ENCODE measurements around the gene TBRG4.

Gene TBRG4

DNA sequence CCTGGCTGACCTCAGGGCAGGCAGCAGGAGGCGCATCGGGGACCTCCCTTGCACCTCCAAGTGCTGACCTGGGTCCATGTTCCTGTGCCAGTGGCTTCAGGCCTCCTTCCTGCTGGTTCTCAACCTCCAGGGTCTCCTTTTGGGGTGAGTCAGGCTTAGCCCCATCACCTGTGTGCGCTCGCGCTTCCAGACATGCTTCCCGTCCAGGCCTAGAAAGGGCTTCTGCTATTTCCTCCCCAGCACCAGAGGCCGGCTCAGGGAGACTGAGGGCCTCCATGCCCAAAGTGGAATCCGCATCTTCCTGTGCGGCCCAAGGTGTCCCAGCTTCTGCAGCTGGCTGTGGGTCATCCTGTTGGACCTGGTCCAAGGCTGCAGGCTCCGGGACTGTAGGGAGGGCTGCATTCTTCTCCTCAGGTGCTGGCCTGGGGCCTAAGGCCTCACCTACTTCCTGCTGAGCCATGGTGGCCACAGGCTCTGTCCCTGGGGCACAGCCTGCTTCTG lies 28.6 kb downstream of the TBRG4 start:
- TF ChIP-seq, protein P1, sequence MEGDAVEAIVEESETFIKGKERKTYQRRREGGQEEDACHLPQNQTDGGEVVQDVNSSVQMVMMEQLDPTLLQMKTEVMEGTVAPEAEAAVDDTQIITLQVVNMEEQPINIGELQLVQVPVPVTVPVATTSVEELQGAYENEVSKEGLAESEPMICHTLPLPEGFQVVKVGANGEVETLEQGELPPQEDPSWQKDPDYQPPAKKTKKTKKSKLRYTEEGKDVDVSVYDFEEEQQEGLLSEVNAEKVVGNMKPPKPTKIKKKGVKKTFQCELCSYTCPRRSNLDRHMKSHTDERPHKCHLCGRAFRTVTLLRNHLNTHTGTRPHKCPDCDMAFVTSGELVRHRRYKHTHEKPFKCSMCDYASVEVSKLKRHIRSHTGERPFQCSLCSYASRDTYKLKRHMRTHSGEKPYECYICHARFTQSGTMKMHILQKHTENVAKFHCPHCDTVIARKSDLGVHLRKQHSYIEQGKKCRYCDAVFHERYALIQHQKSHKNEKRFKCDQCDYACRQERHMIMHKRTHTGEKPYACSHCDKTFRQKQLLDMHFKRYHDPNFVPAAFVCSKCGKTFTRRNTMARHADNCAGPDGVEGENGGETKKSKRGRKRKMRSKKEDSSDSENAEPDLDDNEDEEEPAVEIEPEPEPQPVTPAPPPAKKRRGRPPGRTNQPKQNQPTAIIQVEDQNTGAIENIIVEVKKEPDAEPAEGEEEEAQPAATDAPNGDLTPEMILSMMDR (IDR thresholded peaks at IDR 0.05): no peak
- no peak for TF ChIP-seq ZFX (IDR thresholded peaks at IDR 0.05; ENCODE audit: borderline replicate concordance)
- no peak overlapping the region for H3K27ac ChIP-seq

DNA sequence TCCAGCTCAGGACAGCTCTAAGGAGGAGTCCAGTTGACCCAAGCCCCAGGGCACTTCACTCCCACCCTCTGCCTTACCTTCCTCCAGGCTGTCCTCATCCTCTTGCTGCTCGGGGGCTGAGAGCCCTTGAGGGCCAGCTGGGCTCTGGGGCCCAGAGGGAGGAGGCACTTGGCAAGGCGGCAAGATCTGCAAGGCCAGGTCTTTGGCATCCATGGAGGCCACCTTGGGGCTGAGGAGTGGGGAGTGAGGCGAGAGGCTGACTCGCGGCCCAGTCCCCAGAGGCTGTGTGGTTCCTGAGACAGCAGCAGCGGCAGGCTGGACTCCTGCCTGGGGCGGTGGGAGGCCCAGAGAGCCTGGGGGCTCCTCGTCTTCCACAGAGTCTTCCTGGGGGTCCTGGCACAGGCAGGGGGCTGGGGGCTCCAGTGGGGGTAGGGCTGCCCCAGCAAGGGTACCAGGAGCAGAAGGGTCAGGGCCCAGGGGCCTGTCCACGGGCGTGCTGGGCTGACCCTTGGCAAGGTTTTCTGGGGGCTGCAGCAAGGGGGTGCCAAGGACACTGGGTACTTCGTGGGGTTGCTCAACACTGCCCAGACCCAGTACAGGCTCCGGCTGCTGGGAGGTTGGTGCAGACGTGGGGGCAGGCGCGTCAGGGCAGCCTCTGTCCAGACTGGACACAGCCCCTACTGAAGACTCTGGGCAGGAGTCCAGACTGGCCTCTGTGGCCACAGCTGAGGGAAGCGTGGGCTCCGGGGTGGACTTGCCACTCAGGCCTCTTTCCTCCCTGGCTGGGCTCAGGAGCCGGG lies 29.3 kb downstream of the TBRG4 start:
- H3K27ac ChIP-seq: no peak overlapping the region
- TF ChIP-seq ZFX (IDR thresholded peaks at IDR 0.05; ENCODE audit: borderline replicate concordance): no peak
- TF ChIP-seq, protein P1 (IDR thresholded peaks at IDR 0.05): no peak

GRCh38 chr7:45081670-45081974 lies 29.9 kb downstream of the TBRG4 start:
- TF ChIP-seq, protein P1 (IDR thresholded peaks at IDR 0.05): no peak
- no peak for TF ChIP-seq ZFX (IDR thresholded peaks at IDR 0.05; ENCODE audit: borderline replicate concordance)
- H3K27ac ChIP-seq: no peak overlapping the region

- H3K27ac ChIP-seq: no peak overlapping the region
- no peak for TF ChIP-seq ZFX (IDR thresholded peaks at IDR 0.05; ENCODE audit: borderline replicate concordance)
- TF ChIP-seq, protein P1 (IDR thresholded peaks at IDR 0.05): no peak
Measured at GRCh38 chr7:45080958-45081669, 30.4 kb downstream of the TBRG4 start.

- TF ChIP-seq, protein P1 (IDR thresholded peaks at IDR 0.05): no peak
- TF ChIP-seq ZFX (IDR thresholded peaks at IDR 0.05; ENCODE audit: borderline replicate concordance): no peak
- no peak overlapping the region for H3K27ac ChIP-seq
Measured at GRCh38 chr7:45080265-45080957, 31.1 kb downstream of the TBRG4 start.

GRCh38 chr7:45078125-45078681 lies 33.3 kb downstream of the TBRG4 start:
- H3K27ac ChIP-seq: no peak overlapping the region
- TF ChIP-seq, protein P1 (IDR thresholded peaks at IDR 0.05): no peak
- no peak for TF ChIP-seq ZFX (IDR thresholded peaks at IDR 0.05; ENCODE audit: borderline replicate concordance)

Measured in 22Rv1 (cell line).